Peyer's patch (tissue), 4 donors: ENCODE measurements around the gene SORCS3. TPM values are rescaled to one million over a fixed set of nuclear protein-coding genes. Genes with fewer than 3 reads are reported as not detected.

Experiments used
- DNase-seq, 3 donors: peaks; one replicate each; pipeline ENCODE4 v3.0.0-alpha.2; 2017 to 2019
- H3K27ac ChIP-seq, 4 donors: fragments of 200-600 bp; sonication (generic); one replicate each; pipeline ENCODE4 v1.5.1; 2016 to 2019
- H3K27me3 ChIP-seq, 2 donors: fragments of 200-600 bp; sonication (generic); one replicate each; pipeline ENCODE4 v1.5.1; 2019
- H3K36me3 ChIP-seq, 3 donors: fragments of 200-600 bp; sonication (generic); one replicate each; pipeline ENCODE4 v1.5.1; 2016 to 2019
- H3K4me1 ChIP-seq, 4 donors: fragments of 200-600 bp; sonication (generic); one replicate each; pipeline ENCODE4 v1.5.1; 2016 to 2019
- H3K4me3 ChIP-seq, 4 donors: fragments of 200-600 bp; sonication (generic); 1 replicate in 3 of 4; 2 replicates in 1 of 4; pipeline ENCODE4 v1.5.1; 2016 to 2019; ENCODE audit warnings: mild to moderate bottlenecking in 1 of 4
- H3K9me3 ChIP-seq, 4 donors: fragments of 200-600 bp; sonication (generic); one replicate each; pipeline ENCODE4 v1.5.1; 2016 to 2019; ENCODE audit warnings: mild to moderate bottlenecking in 1 of 4
- CTCF ChIP-seq, 6 experiments: fragments of 450-650 bp in 4 of 6; fragments of 200-600 bp in 2 of 6; sonication (generic) in 1 of 6; IDR thresholded peaks; one replicate each; pipeline ENCODE4 v1.5.1; 2017 to 2019; ENCODE audit warnings: antibody characterized with exemption in 6 of 6, mild to moderate bottlenecking in 3 of 6, moderate library complexity in 1 of 6
- POLR2A ChIP-seq, 2 donors: fragments of 450-650 bp; IDR thresholded peaks; one replicate each; pipeline ENCODE4 v1.5.1; 2017; ENCODE audit warnings: antibody characterized with exemption in 2 of 2, mild to moderate bottlenecking in 2 of 2, moderate library complexity in 2 of 2
- total RNA-seq, 4 donors: library from RNA; depleted of rRNA; stranded (reverse); fragments of >200 nt; gene quantifications; one replicate each; pipeline ENCODE4 v1.1.0, GENCODE V29; 2016

Gene SORCS3
- total RNA-seq, 4 donors from 2014 or later, result 0.27 to 0.66 TPM; not detected in 2

GRCh38 chr10:105197598-105198364, 556.7 kb downstream of the SORCS3 start:
- TF ChIP-seq POLR2A (IDR thresholded peaks at IDR 0.05) (no peak), CTCF (IDR thresholded peaks at IDR 0.05) (no peak)
- no peak for DNase-seq
- H3K36me3 ChIP-seq, result no peaks in the 10 kb centered on the region
- H3K4me3 ChIP-seq, result no peak overlapping the region
- no peak overlapping the region for H3K27ac ChIP-seq
- H3K9me3 ChIP-seq, result no peaks in the 10 kb centered on the region
- no peaks in the 10 kb centered on the region for H3K27me3 ChIP-seq
- H3K4me1 ChIP-seq, result no peaks in the 10 kb centered on the region

- Histone ChIP-seq H3K4me1 (no peaks in the 10 kb centered on the region), H3K27ac (no peak overlapping the region), H3K4me3 (no peak overlapping the region), H3K9me3 (no peaks in the 10 kb centered on the region), H3K27me3 (no peaks in the 10 kb centered on the region), H3K36me3 (no peaks in the 10 kb centered on the region)
- DNase-seq, result no peak
- TF ChIP-seq POLR2A (IDR thresholded peaks at IDR 0.05) (no peak), CTCF (IDR thresholded peaks at IDR 0.05) (no peak)
Measured at GRCh38 chr10:105206616-105207015, 565.5 kb downstream of the SORCS3 start.

GRCh38 chr10:105207476-105207995, 566.4 kb downstream of the SORCS3 start:
- DNase-seq, result no peak
- Histone ChIP-seq H3K27me3 (no peaks in the 10 kb centered on the region), H3K27ac (no peak overlapping the region), H3K36me3 (no peaks in the 10 kb centered on the region), H3K9me3 (no peaks in the 10 kb centered on the region), H3K4me1 (no peaks in the 10 kb centered on the region), H3K4me3 (no peak overlapping the region)
- no peak for TF ChIP-seq POLR2A (IDR thresholded peaks at IDR 0.05)
- no peak for TF ChIP-seq CTCF (IDR thresholded peaks at IDR 0.05)

GRCh38 chr10:105210546-105210945, 569.5 kb downstream of the SORCS3 start:
- no peaks in the 10 kb centered on the region for H3K4me1 ChIP-seq
- H3K4me3 ChIP-seq, result no peak overlapping the region
- H3K36me3 ChIP-seq, result no peaks in the 10 kb centered on the region
- H3K27ac ChIP-seq, result no peak overlapping the region
- H3K9me3 ChIP-seq, result no peaks in the 10 kb centered on the region
- no peaks in the 10 kb centered on the region for H3K27me3 ChIP-seq
- TF ChIP-seq POLR2A (IDR thresholded peaks at IDR 0.05) (no peak), CTCF (IDR thresholded peaks at IDR 0.05) (no peak)
- DNase-seq, result no peak

GRCh38 chr10:105237685-105238084, 596.6 kb downstream of the SORCS3 start:
- H3K9me3 ChIP-seq, result no peaks in the 10 kb centered on the region
- DNase-seq, result no peak
- H3K4me3 ChIP-seq, result no peak overlapping the region
- H3K36me3 ChIP-seq, result no peaks in the 10 kb centered on the region
- TF ChIP-seq CTCF (IDR thresholded peaks at IDR 0.05), result no peak
- no peak for TF ChIP-seq POLR2A (IDR thresholded peaks at IDR 0.05)
- H3K27ac ChIP-seq, result peak overlapping the region in 1 of 4 donors; percentile 34
- peaks cover 0 to 14% (median 0%) of the 10 kb centered on the region in 4 donors for H3K4me1 ChIP-seq
- H3K27me3 ChIP-seq, result no peaks in the 10 kb centered on the region
